OCI-LY3 (cell line): ENCODE measurements around the gene MGP.

Source experiments
- CTCF ChIP-seq: fragments of 200-600, 300-600 bp; sonication (generic); IDR thresholded peaks from 2 replicates; pipeline ENCODE4 v1.5.1; 2014; ENCODE audit warnings: antibody characterized with exemption, low read length, low read depth
- EZH2phosphoT487 ChIP-seq: fragments of 200-600 bp; shearing (Covaris generic); IDR thresholded peaks from 2 replicates; pipeline ENCODE4 v1.6.1; 2018; ENCODE audit warnings: antibody characterized with exemption, mixed run types, low read depth

GRCh38 chr12:14935031-14935430 lies 49.4 kb upstream of the MGP start:
- TF ChIP-seq CTCF = no peak
- TF ChIP-seq EZH2phosphoT487 = no peak
